H1 (cell line): ENCODE measurements around the gene BPIFA2. TPM values are rescaled to one million over a fixed set of nuclear protein-coding genes. Genes with fewer than 3 reads are reported as not detected.

Experiments used
- CTCF ChIA-PET: fragments of 300-600 bp; sonication (Branson Sonifier 250); formaldehyde crosslinking; loops from one replicate; lab custom pipeline; 2021; ENCODE audit not compliant: partially characterized antibody; lab: Charles Lee
- POLR2A ChIA-PET: fragments of 300-600 bp; sonication (Branson Sonifier 250); formaldehyde crosslinking; loops from one replicate; lab custom pipeline; 2021; ENCODE audit warnings: inconsistent platforms; ENCODE audit not compliant: partially characterized antibody; lab: Charles Lee
- DNase-seq, 2 experiments: peaks; one replicate each; pipeline versions ENCODE4 v3.0.0 to v3.0.0-alpha.2; 2010 to 2022; ENCODE audit warnings: low spot score in 2 of 2, low read depth in 1 of 2, mixed read lengths in 1 of 2
- FAIRE-seq: peaks from 2 replicates; lab custom pipeline; 2011; peaks lifted over from hg19 to GRCh38; lab: Jason Lieb, UNC
- H2AFZ ChIP-seq: 2 replicates; pipeline ENCODE4 v1.8.1; 2012; ENCODE audit warnings: low read length, inconsistent platforms
- H2AK5ac ChIP-seq: 2 replicates; pipeline ENCODE4 v1.6.1; 2013; ENCODE audit warnings: low read depth, low read length
- H2BK120ac ChIP-seq: replicated peaks from 2 replicates; pipeline ENCODE3; 2013; ENCODE audit warnings: low read depth, low read length, inconsistent platforms
- H2BK12ac ChIP-seq: 2 replicates; pipeline ENCODE4 v1.6.1; 2013; ENCODE audit warnings: low read depth, low read length
- H2BK15ac ChIP-seq: 2 replicates; pipeline ENCODE4 v1.6.1; 2013; ENCODE audit warnings: low read length
- H2BK20ac ChIP-seq: 2 replicates; pipeline ENCODE4 v1.6.1; 2013; ENCODE audit warnings: low read length
- H2BK5ac ChIP-seq: 2 replicates; pipeline ENCODE4 v1.6.1; 2013; ENCODE audit warnings: low read depth, low read length
- H3K14ac ChIP-seq: 2 replicates; pipeline ENCODE4 v1.6.1; 2013; ENCODE audit warnings: inconsistent platforms; ENCODE audit not compliant: insufficient read length
- H3K18ac ChIP-seq: 2 replicates; pipeline ENCODE4 v1.6.1; 2013; ENCODE audit warnings: low read length; ENCODE audit errors: extremely low read depth
- H3K23ac ChIP-seq: 2 replicates; pipeline ENCODE4 v1.6.1; 2013; ENCODE audit warnings: inconsistent platforms; ENCODE audit not compliant: insufficient read length
- H3K23me2 ChIP-seq: 2 replicates; pipeline ENCODE4 v1.6.1; 2013; ENCODE audit warnings: low read depth, low read length
- H3K27ac ChIP-seq: 2 replicates; pipeline ENCODE4 v1.6.1; 2011; ENCODE audit warnings: low read depth, low read length, inconsistent platforms
- H3K27me3 ChIP-seq, 4 experiments: replicated peaks in 1 of 4; 1 replicate in 1 of 4; 2 replicates in 3 of 4; pipeline versions ENCODE4 v1.6.1 to v1.8.1; 2011 to 2013; ENCODE audit warnings: low read length in 3 of 4, mild to moderate bottlenecking in 3 of 4, inconsistent platforms in 2 of 4, mixed read lengths in 2 of 4, moderate library complexity in 1 of 4; ENCODE audit not compliant: control insufficient read depth in 3 of 4, insufficient read depth in 3 of 4; ENCODE audit errors: extremely low read depth in 1 of 4
- H3K36me3 ChIP-seq, 4 experiments: 2 replicates each; pipeline versions ENCODE4 v1.6.1 to v1.8.1; 2011 to 2013; ENCODE audit warnings: mild to moderate bottlenecking in 4 of 4, low read length in 3 of 4, moderate library complexity in 2 of 4, control low read depth in 1 of 4, inconsistent platforms in 1 of 4; ENCODE audit not compliant: insufficient read depth in 4 of 4, control insufficient read depth in 2 of 4
- H3K4ac ChIP-seq: replicated peaks from 2 replicates; pipeline ENCODE3; 2013; ENCODE audit warnings: low read length, low read depth, mixed read lengths, inconsistent platforms; ENCODE audit not compliant: insufficient read length
- H3K4me1 ChIP-seq, 4 experiments: replicated peaks in 1 of 4; 1 replicate in 1 of 4; 2 replicates in 3 of 4; pipeline versions ENCODE4 v1.6.1 to v1.8.1; 2011 to 2013; ENCODE audit warnings: low read length in 3 of 4, inconsistent platforms in 2 of 4, mixed read lengths in 1 of 4; ENCODE audit not compliant: insufficient read depth in 4 of 4, control insufficient read depth in 3 of 4
- H3K4me2 ChIP-seq, 2 experiments: 2 replicates each; pipeline versions ENCODE4 v1.6.1 to v1.8.1; 2011 to 2013; ENCODE audit warnings: low read depth in 2 of 2, low read length in 2 of 2, control low read depth in 1 of 2, inconsistent platforms in 1 of 2, mild to moderate bottlenecking in 1 of 2; ENCODE audit not compliant: insufficient read depth in 1 of 2
- H3K4me3 ChIP-seq, 4 experiments: fragments of 200-600, 300-600 bp in 1 of 4; sonication (generic), shearing (Covaris generic), sonication (Bioruptor Twin) in 1 of 4; 2 replicates each; pipeline versions ENCODE4 v1.5.1 to v1.8.1; 2011 to 2016; ENCODE audit warnings: low read length in 4 of 4, low read depth in 3 of 4, control low read depth in 2 of 4, inconsistent platforms in 2 of 4, mild to moderate bottlenecking in 2 of 4, mixed read lengths in 1 of 4, moderate library complexity in 1 of 4; ENCODE audit not compliant: insufficient read depth in 2 of 4; ENCODE audit errors: extremely low read depth in 1 of 4
- H3K56ac ChIP-seq: replicated peaks from 2 replicates; pipeline ENCODE3; 2013; ENCODE audit warnings: low read depth, mild to moderate bottlenecking, mixed read lengths, low read length, inconsistent platforms; ENCODE audit not compliant: insufficient read length
- H3K79me1 ChIP-seq: 2 replicates; pipeline ENCODE4 v1.6.1; 2013; ENCODE audit warnings: low read depth, low read length, control low read depth
- H3K79me2 ChIP-seq, 2 experiments: 2 replicates each; pipeline versions ENCODE4 v1.6.1 to v1.8.1; 2012 to 2013; ENCODE audit warnings: low read length in 2 of 2, mild to moderate bottlenecking in 2 of 2, inconsistent platforms in 1 of 2; ENCODE audit not compliant: insufficient read depth in 2 of 2, control insufficient read depth in 1 of 2
- H3K9ac ChIP-seq, 4 experiments: replicated peaks in 1 of 4; 1 replicate in 1 of 4; 2 replicates in 3 of 4; pipeline versions ENCODE4 v1.6.1 to v1.8.1; 2011 to 2013; ENCODE audit warnings: low read depth in 3 of 4, low read length in 3 of 4, control low read depth in 2 of 4, mild to moderate bottlenecking in 2 of 4, moderate library complexity in 2 of 4, inconsistent platforms in 1 of 4; ENCODE audit errors: extremely low read depth in 1 of 4
- H3K9me3 ChIP-seq, 2 experiments: 2 replicates each; pipeline versions ENCODE4 v1.6.1 to v1.8.1; 2012 to 2013; ENCODE audit warnings: mild to moderate bottlenecking in 2 of 2, moderate library complexity in 2 of 2, control low read depth in 1 of 2, inconsistent platforms in 1 of 2, low read depth in 1 of 2, low read length in 1 of 2, mixed read lengths in 1 of 2; ENCODE audit not compliant: insufficient read depth in 2 of 2
- H4K20me1 ChIP-seq, 2 experiments: replicated peaks in 1 of 2; 2 replicates each; pipeline versions ENCODE3 to v1.8.1; 2011 to 2013; ENCODE audit warnings: inconsistent platforms in 2 of 2, low read length in 2 of 2, mild to moderate bottlenecking in 1 of 2; ENCODE audit not compliant: insufficient read depth in 2 of 2, control insufficient read depth in 1 of 2
- H4K5ac ChIP-seq: 2 replicates; pipeline ENCODE4 v1.6.1; 2013; ENCODE audit warnings: low read length, low read depth, mixed read lengths, inconsistent platforms; ENCODE audit not compliant: insufficient read length
- H4K8ac ChIP-seq: 2 replicates; pipeline ENCODE4 v1.8.0; 2013; ENCODE audit warnings: mild to moderate bottlenecking, moderate library complexity, low read length, inconsistent platforms; ENCODE audit not compliant: insufficient read depth; ENCODE audit errors: extremely low read depth
- H4K91ac ChIP-seq: replicated peaks from 2 replicates; pipeline ENCODE3; 2013; ENCODE audit warnings: low read length, mixed read lengths, inconsistent platforms; ENCODE audit not compliant: insufficient read length
- POU5F1 ChIP-seq: IDR thresholded peaks from 2 replicates; pipeline ENCODE4 v1.6.1; 2011; ENCODE audit warnings: low read depth, mild to moderate bottlenecking, low read length, moderate library complexity
- WGBS, 2 experiments: shearing (Covaris generic) in 1 of 2; methylation state at CpG; one replicate each; pipeline versions ENCODE4 v1.1.6 to v1.1.7; 2013 to 2015; ENCODE audit warnings: low lambda C conversion rate in 2 of 2, mixed read lengths in 2 of 2, inconsistent platforms in 1 of 2, low coverage in 1 of 2, missing lambda C conversion rate in 1 of 2; ENCODE audit not compliant: insufficient replicate concordance in 2 of 2, insufficient coverage in 1 of 2, insufficient read length in 1 of 2; ENCODE audit errors: extremely low coverage in 1 of 2, missing lambda C conversion rate in 1 of 2; 5-methylcytosine and 5-hydroxymethylcytosine counted together
- polyA plus RNA-seq, 7 experiments: library from polyadenylated mRNA; depleted of rRNA in 3 of 7; stranded (reverse) in 5 of 7; unstranded in 2 of 7; fragments of >200 nt in 5 of 7; fragments of 200-250 nt in 2 of 7; gene quantifications; 1 replicate in 5 of 7; 2 replicates in 1 of 7; 4 replicates in 1 of 7; pipeline versions ENCODE4 v1.2.1 to v1.2.3, GENCODE V29; 2011 to 2013; ENCODE audit warnings: missing spikeins in 2 of 7, mixed read lengths in 2 of 7
- total RNA-seq: library from RNA; stranded (reverse); fragmentation: NEBNext Ultra II Directional; extraction: Animal tissue kit (Norgen Biotek cat#: 25700); gene quantifications from 2 replicates; pipeline ENCODE4 v1.2.1, GENCODE V29; 2021

BPIFA2 gene
- total and polyA plus RNA-seq, 2 of the 8 experiments (the other 6 are each of a cell fraction or from before 2014, with no cell fraction given), result not detected

- no peaks in the 10 kb centered on the region for H4K20me1 ChIP-seq
- no peak overlapping the region for H3K4me3 ChIP-seq
- no peak overlapping the region for H3K4me2 ChIP-seq
- no peak overlapping the region for H4K91ac ChIP-seq
- H2BK120ac ChIP-seq, result no peak overlapping the region
- no peak overlapping the region for H3K9ac ChIP-seq
- H2BK15ac ChIP-seq, result no peak overlapping the region
- ChIA-PET CTCF (interaction anchor here (0.7 to 1.3 kb wide), 4 partner anchors 10 to 259 kb away, joined by 3 to 4 read pairs (median 3); no protein-coding TSS in a partner anchor), POLR2A (no interaction called here)
- no peaks in the 10 kb centered on the region for H3K23me2 ChIP-seq
- H3K56ac ChIP-seq, result no peak overlapping the region
- 93% methylated on average over 8 of the region's 8 CpGs; no CpG with 5 or more reads in 1 of the 2 experiments for WGBS, 2 experiments
- no peaks in the 10 kb centered on the region for H3K79me1 ChIP-seq
- no peak overlapping the region for H4K8ac ChIP-seq
- no peak overlapping the region for H4K5ac ChIP-seq
- H3K27ac ChIP-seq, result no peak overlapping the region
- H3K4me1 ChIP-seq, result no peaks in the 10 kb centered on the region
- H3K79me2 ChIP-seq, result no peaks in the 10 kb centered on the region
- H2BK5ac ChIP-seq, result no peak overlapping the region
- TF ChIP-seq POU5F1, result no peak
- DNase-seq (peak in 1 of 2 experiments; percentile 20), FAIRE-seq (no peak)
- H3K23ac ChIP-seq, result no peak overlapping the region
- H2AK5ac ChIP-seq, result no peak overlapping the region
- H2AFZ ChIP-seq, result no peak overlapping the region
- no peak overlapping the region for H3K18ac ChIP-seq
- H3K14ac ChIP-seq, result no peak overlapping the region
- H3K4ac ChIP-seq, result no peak overlapping the region
- no peak overlapping the region for H2BK20ac ChIP-seq
- H3K9me3 ChIP-seq, result peaks cover 5 to 11% of the 10 kb centered on the region in 2 experiments
- H3K27me3 ChIP-seq, result no peaks in the 10 kb centered on the region
- no peak overlapping the region for H2BK12ac ChIP-seq
- H3K36me3 ChIP-seq, result no peaks in the 10 kb centered on the region
Measured at GRCh38 chr20:33163856-33164762, 3.9 kb upstream of the BPIFA2 start.
